SK-N-SH (cell line): ENCODE data around the gene NCSTN. TPM values are rescaled to one million over a fixed set of nuclear protein-coding genes. Genes with fewer than 3 reads are reported as not detected.

ENCODE experiments used
- CTCF ChIA-PET: fragments of 300-600, 350-600 bp; formaldehyde crosslinking; extraction: SDS; loops from one replicate; lab custom pipeline; 2021; lab: Yijun Ruan, JAX
- POLR2A ChIA-PET: fragments of 350-600 bp; sonication (Branson Sonifier 250); formaldehyde crosslinking; extraction: SDS; loops from one replicate; lab custom pipeline; 2020; ENCODE audit warnings: antibody characterized with exemption, inconsistent platforms; lab: Yijun Ruan, JAX
- DNase-seq: peaks from one replicate; pipeline ENCODE4 v3.0.0; 2012
- H2AFZ ChIP-seq: fragments of 200-600 bp; sonication (generic); 2 replicates; pipeline ENCODE4 v1.8.1; 2016; ENCODE audit warnings: antibody characterized with exemption, mild to moderate bottlenecking, low read depth
- H3F3A ChIP-seq: fragments of 200-600 bp; sonication (generic); replicated peaks from 2 replicates; pipeline ENCODE3; 2016; ENCODE audit warnings: antibody characterized with exemption, mild to moderate bottlenecking; ENCODE audit not compliant: insufficient read depth
- H3K27ac ChIP-seq, 2 experiments: fragments of 200-500 bp in 1 of 2; fragments of 200-600 bp in 1 of 2; sonication (Bioruptor generic) in 1 of 2; sonication (generic), shearing (Covaris generic) in 1 of 2; 2 replicates each; pipeline versions ENCODE4 v1.5.1 to v1.6.1; 2014 to 2016; ENCODE audit warnings: low read depth in 2 of 2, inconsistent platforms in 1 of 2, low read length in 1 of 2, mild to moderate bottlenecking in 1 of 2, mixed read lengths in 1 of 2
- H3K27me3 ChIP-seq: fragments of 200-600 bp; sonication (generic), shearing (Covaris generic); 2 replicates; pipeline ENCODE4 v1.6.1; 2016; ENCODE audit warnings: mixed run types; ENCODE audit not compliant: insufficient read depth
- H3K36me3 ChIP-seq, 2 experiments: fragments of 200-500 bp in 1 of 2; fragments of 200-600 bp in 1 of 2; sonication (Bioruptor generic) in 1 of 2; sonication (generic) in 1 of 2; replicated peaks in 1 of 2; 2 replicates each; pipeline versions ENCODE3 to v1.5.1; 2014 to 2016; ENCODE audit warnings: low read length in 1 of 2, mild to moderate bottlenecking in 1 of 2; ENCODE audit not compliant: insufficient read depth in 2 of 2, control insufficient read depth in 1 of 2
- H3K4me1 ChIP-seq, 2 experiments: fragments of 200-500 bp in 1 of 2; fragments of 200-600 bp in 1 of 2; sonication (Bioruptor generic) in 1 of 2; sonication (generic), shearing (Covaris generic) in 1 of 2; 2 replicates each; pipeline versions ENCODE4 v1.5.1 to v1.6.1; 2014 to 2016; ENCODE audit warnings: low read depth in 1 of 2, low read length in 1 of 2, mixed run types in 1 of 2; ENCODE audit not compliant: insufficient read depth in 2 of 2, control insufficient read depth in 1 of 2
- H3K4me2 ChIP-seq: fragments of 200-600 bp; sonication (generic), shearing (Covaris generic); 2 replicates; pipeline ENCODE4 v1.6.1; 2017; ENCODE audit warnings: mixed run types
- H3K4me3 ChIP-seq, 2 experiments: fragments of 200-500 bp in 1 of 2; fragments of 200-600 bp in 1 of 2; sonication (Bioruptor generic) in 1 of 2; sonication (generic), shearing (Covaris generic) in 1 of 2; 2 replicates each; pipeline versions ENCODE4 v1.5.1 to v1.8.1; 2014 to 2016; ENCODE audit warnings: low read depth in 2 of 2, inconsistent platforms in 1 of 2, low read length in 1 of 2, mild to moderate bottlenecking in 1 of 2, mixed read lengths in 1 of 2, moderate library complexity in 1 of 2
- H3K79me2 ChIP-seq: fragments of 200-600 bp; sonication (generic); 2 replicates; pipeline ENCODE4 v1.8.1; 2017; ENCODE audit warnings: mild to moderate bottlenecking; ENCODE audit not compliant: insufficient read depth
- H3K9ac ChIP-seq: fragments of 200-600 bp; sonication (generic); 2 replicates; pipeline ENCODE4 v1.6.1; 2017; ENCODE audit warnings: mixed run types
- H3K9me2 ChIP-seq: fragments of 200-600 bp; sonication (generic); 2 replicates; pipeline ENCODE4 v1.6.1; 2017; ENCODE audit warnings: mixed run types
- H3K9me3 ChIP-seq: fragments of 200-600 bp; sonication (generic); 2 replicates; pipeline ENCODE4 v1.6.1; 2017; ENCODE audit warnings: mixed run types, mild to moderate bottlenecking, moderate library complexity
- H4K20me1 ChIP-seq: fragments of 200-600 bp; sonication (generic); 2 replicates; pipeline ENCODE4 v1.6.1; 2017; ENCODE audit warnings: mild to moderate bottlenecking, mixed run types; ENCODE audit not compliant: insufficient read depth
- CHD2 ChIP-seq: fragments of 150-350 bp; IDR thresholded peaks from 2 replicates; pipeline ENCODE4 v1.6.1; 2018; ENCODE audit warnings: low read length; ENCODE audit not compliant: partially characterized antibody
- CTCF ChIP-seq: fragments of 200-600 bp; sonication (generic); IDR thresholded peaks from 2 replicates; pipeline ENCODE4 v1.6.1; 2017; ENCODE audit warnings: antibody characterized with exemption, mild to moderate bottlenecking, moderate library complexity
- ELF1 ChIP-seq: IDR thresholded peaks from 2 replicates; pipeline ENCODE4 v1.4.0; 2012
- FOSL2 ChIP-seq: IDR thresholded peaks from 2 replicates; pipeline ENCODE4 v1.4.0; 2012; ENCODE audit warnings: low read depth, mild to moderate bottlenecking, moderate library complexity, borderline replicate concordance
- FOXJ3 ChIP-seq: sonication (generic); formaldehyde crosslinking; IDR thresholded peaks from 2 replicates; pipeline ENCODE4 v1.5.1; 2020; ENCODE audit warnings: mild to moderate bottlenecking, missing genetic modification reagents
- GABPA ChIP-seq: IDR thresholded peaks from 2 replicates; pipeline ENCODE4 v1.4.0; 2012; ENCODE audit warnings: low read depth, mild to moderate bottlenecking
- MAX ChIP-seq: IDR thresholded peaks from 2 replicates; pipeline ENCODE4 v1.4.0; 2012; ENCODE audit warnings: low read depth
- MEF2A ChIP-seq: IDR thresholded peaks from 2 replicates; pipeline ENCODE4 v1.4.0; 2012; ENCODE audit warnings: low read depth, borderline replicate concordance
- NRF1 ChIP-seq: IDR thresholded peaks from 2 replicates; pipeline ENCODE4 v1.6.1; 2012; ENCODE audit warnings: low read depth, mild to moderate bottlenecking, low read length
- SIN3A ChIP-seq: IDR thresholded peaks from 2 replicates; pipeline ENCODE4 v1.6.1; 2012; ENCODE audit warnings: low read depth, mild to moderate bottlenecking, low read length, moderate library complexity, borderline replicate concordance
- TAF1 ChIP-seq: IDR thresholded peaks from 2 replicates; pipeline ENCODE4 v1.6.1; 2012; ENCODE audit warnings: low read depth, mild to moderate bottlenecking, low read length, moderate library complexity, borderline replicate concordance
- WGBS: methylation state at CpG from one replicate; pipeline ENCODE4 v1.1.6; 2017; ENCODE audit warnings: low lambda C conversion rate; 5-methylcytosine and 5-hydroxymethylcytosine counted together
- polyA plus RNA-seq, 3 experiments: library from polyadenylated mRNA; depleted of rRNA; stranded (reverse); fragments of >200 nt; gene quantifications; 2 replicates each; pipeline ENCODE4 v1.2.3, GENCODE V29; 2012

Gene NCSTN
- polyA plus RNA-seq, 1 of the 3 experiments (the other 2 are of a cell fraction) = 165 TPM

GRCh38 chr1:160351629-160352028, 8.4 kb downstream of the NCSTN start:
- no peak overlapping the region for H3K4me3 ChIP-seq
- H2AFZ ChIP-seq = no peak overlapping the region
- H3K27ac ChIP-seq = no peak overlapping the region
- no peaks in the 10 kb centered on the region for H4K20me1 ChIP-seq
- H3K27me3 ChIP-seq = no peaks in the 10 kb centered on the region
- peaks cover 5% of the 10 kb centered on the region; the same call in 1 of the 2 replicates for H3K79me2 ChIP-seq
- H3K9ac ChIP-seq = no peak overlapping the region
- TF ChIP-seq SIN3A (no peak), ELF1 (no peak)
- POLR2A ChIA-PET = no interaction called here
- H3F3A ChIP-seq = no peaks in the 10 kb centered on the region
- 92% methylated on average over 4 of the region's 4 CpGs for WGBS
- peaks cover 44 to 91% of the 10 kb centered on the region in 2 experiments for H3K36me3 ChIP-seq
- H3K9me3 ChIP-seq = no peaks in the 10 kb centered on the region
- H3K9me2 ChIP-seq = no peaks in the 10 kb centered on the region
- H3K4me1 ChIP-seq = no peaks in the 10 kb centered on the region
- CTCF ChIA-PET = interaction anchor here (0.6 to 6.4 kb wide), 7 partner anchors 9 to 99 kb away, joined by 3 to 100 read pairs (median 4); no protein-coding TSS in a partner anchor
- DNase-seq = no peak
- H3K4me2 ChIP-seq = no peak overlapping the region

- DNase-seq = no peak
- WGBS = 92% methylated on average over 8 of the region's 8 CpGs
- Histone ChIP-seq H3K79me2 (no peaks in the 10 kb centered on the region), H3K4me1 (no peaks in the 10 kb centered on the region), H3K36me3 (peaks cover 39 to 92% of the 10 kb centered on the region in 2 experiments), H3K27ac (no peak overlapping the region), H3K4me3 (no peak overlapping the region), H3K4me2 (no peak overlapping the region), H3K9ac (no peak overlapping the region), H3K9me3 (no peaks in the 10 kb centered on the region), H4K20me1 (no peaks in the 10 kb centered on the region), H3K9me2 (no peaks in the 10 kb centered on the region), H3K27me3 (no peaks in the 10 kb centered on the region), H2AFZ (no peak overlapping the region), H3F3A (no peaks in the 10 kb centered on the region)
- ChIA-PET CTCF (interaction anchor here (1.1 to 6.4 kb wide), 4 partner anchors 10 to 61 kb away, joined by 3 to 100 read pairs (median 12); no protein-coding TSS in a partner anchor), POLR2A (no interaction called here)
- TF ChIP-seq CHD2 = no peak
- TF ChIP-seq FOXJ3 (CRISPR knock-in tag) = no peak
- no peak for TF ChIP-seq CTCF
- no peak for TF ChIP-seq GABPA
- TF ChIP-seq MEF2A = no peak
- TF ChIP-seq SIN3A = no peak
- no peak for TF ChIP-seq NRF1
- TF ChIP-seq TAF1 = no peak
- TF ChIP-seq FOSL2 = no peak
- no peak for TF ChIP-seq MAX
Measured at GRCh38 chr1:160352555-160352954, 9.4 kb downstream of the NCSTN start.
